ENCODE data around the gene RAB1A.

DNA sequence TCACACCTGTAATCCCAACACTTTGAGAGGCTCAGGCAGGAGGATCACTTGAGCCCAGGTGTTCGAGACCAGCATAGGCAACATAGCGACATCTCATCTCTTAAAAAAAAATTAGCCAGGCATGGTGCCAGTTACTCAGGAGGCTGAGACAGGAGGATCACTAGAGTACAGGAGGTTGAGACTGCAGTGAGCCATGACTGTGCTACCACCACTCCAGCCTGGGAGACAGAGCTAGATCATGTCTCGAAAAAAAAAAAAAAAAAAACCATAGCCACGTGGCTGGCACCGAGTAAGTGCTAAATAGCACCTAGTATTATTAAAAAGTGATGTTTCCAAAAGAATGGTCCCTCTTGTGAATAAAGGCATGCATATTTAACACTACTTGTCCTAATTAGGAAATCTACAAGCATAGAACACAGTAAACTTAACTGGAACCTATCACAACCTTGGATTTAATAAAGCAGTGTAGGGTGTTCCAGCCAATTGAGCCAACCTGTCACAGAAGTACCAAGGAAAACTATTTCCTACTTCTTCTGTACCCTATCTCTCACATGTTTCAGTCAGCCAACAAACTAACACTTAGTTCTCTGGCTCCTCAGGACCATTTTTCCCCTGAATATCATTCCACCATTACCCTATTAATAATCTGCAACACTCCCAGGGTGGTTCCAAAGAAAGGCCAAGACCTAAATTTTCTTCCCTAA, 8.8 kb downstream of the RAB1A start:
- no peak for TF ChIP-seq POLR2A (IDR thresholded peaks at IDR 0.05)
- no peak for TF ChIP-seq CTCF (IDR thresholded peaks at IDR 0.05)
- no peak for TF ChIP-seq EP300 (IDR thresholded peaks at IDR 0.05)
- no peak for TF ChIP-seq POLR2AphosphoS5 (IDR thresholded peaks at IDR 0.05)

All from sigmoid colon (tissue), 4 donors.